Stimulated activated CD8-positive, alpha-beta memory T cell treated with anti-CD3 and anti-CD28 coated beads, Interleukin-12 subunit alpha, Interleukin-12 subunit beta, amount 100 ng/mL, for 24 hours (primary cell): ENCODE measurements around the gene IRF4.
"Not testable (repeated sequence)": the region's sequence is repeated elsewhere in the genome, so short reads cannot be mapped to it uniquely, and the experiment has no call there.

Experiments
- DNase-seq: peaks from one replicate; pipeline ENCODE4 v3.0.0-alpha.2; 2020; ENCODE audit errors: extremely low read depth

Gene IRF4

DNA sequence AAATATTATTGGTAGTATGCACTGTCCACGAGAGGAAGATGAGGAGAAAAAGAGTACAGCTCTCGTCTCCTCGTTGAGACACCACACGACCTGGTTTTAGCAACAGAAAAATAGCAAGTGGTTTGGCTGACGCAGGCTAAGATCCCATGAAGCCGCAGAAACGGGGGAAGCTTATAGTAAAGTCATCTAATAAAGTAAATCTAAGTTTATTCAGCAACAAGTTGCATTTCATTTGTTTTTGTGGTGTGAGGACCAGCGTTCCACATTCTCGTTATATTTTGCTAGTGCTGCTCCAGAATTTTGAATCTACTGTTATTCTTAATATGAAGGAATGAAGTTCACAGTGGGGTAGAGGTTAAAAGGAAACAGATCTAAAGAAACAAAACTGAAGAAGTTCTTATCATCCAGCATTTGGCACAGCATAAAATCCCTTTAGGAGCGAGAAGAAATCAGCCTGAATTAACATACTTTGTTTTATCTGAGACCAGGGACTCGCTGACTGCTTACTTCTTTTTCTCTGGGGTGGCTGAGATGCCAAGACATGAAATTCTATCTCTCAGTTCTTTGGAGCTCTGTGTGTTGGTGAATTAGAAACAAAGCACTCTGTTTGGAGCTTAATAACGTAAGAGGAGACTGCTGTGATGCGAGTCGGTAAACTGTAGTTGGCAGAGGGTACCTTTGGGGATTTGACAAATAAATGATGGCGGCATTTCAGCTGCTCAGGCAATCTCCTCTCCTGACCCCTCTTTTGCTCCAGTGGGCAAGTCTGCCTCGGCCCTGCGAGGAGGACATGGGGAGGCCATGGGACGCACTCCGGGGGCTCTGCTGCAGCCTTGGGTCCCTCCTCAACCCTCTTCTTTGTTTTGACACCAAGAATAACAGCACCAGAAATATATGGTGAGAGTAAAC, 24.9 kb upstream of the IRF4 start:
- DNase-seq = no peak

DNA sequence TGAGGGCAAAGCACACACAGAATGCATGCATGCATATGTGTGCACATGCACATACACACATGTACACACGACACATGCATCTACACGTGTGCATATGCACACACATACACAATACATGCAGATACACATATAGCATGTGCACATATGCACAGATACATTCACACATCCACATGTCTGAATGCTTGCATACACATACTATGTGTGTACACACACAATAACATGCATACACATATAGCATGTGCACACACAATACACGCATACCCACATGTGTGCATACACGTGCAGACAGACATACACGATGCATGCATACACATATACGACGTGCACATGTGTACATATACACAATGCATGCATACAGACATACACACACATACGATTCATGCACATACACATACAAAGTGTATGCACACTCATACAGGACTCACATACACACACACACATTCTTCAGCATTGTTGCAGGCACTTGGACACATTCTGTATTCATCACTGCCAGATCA, 24.2 kb upstream of the IRF4 start:
- DNase-seq = no peak

DNA sequence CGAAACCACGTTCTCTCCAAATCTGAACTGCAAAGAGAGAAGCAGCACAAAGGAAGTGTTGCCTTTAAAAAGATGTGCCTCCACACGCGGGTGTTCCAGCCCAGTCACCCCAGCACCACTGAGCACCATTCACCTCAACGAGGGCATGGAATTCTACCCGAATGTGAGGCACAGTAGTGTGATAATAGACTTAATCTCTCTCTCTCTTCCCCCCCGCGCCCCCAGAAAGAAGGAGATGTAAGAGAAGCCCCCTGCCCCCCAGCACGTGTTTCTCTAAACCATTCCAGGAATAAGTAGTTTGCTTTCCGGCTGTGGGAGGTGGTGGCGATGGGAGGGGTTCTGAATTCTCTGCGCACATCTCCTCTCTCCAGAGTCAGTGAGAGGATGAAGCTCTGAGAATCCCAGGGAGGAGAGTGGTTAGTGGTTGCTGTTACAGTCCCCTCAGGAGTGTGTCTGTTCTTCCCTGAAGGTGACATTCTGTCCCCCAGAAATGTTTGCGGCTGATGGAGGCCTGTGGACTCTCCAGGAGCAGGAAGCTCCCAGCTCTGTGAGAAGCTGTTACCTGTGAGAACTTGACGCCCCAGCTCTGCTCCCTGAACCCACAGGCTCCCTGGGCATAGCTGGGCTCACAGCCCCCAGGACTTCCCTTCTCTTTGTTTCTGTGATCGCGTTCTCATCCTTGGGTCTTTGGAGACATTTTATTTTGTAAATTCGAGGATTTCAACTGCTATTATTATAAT, 23.5 kb upstream of the IRF4 start:
- DNase-seq = no peak

DNA sequence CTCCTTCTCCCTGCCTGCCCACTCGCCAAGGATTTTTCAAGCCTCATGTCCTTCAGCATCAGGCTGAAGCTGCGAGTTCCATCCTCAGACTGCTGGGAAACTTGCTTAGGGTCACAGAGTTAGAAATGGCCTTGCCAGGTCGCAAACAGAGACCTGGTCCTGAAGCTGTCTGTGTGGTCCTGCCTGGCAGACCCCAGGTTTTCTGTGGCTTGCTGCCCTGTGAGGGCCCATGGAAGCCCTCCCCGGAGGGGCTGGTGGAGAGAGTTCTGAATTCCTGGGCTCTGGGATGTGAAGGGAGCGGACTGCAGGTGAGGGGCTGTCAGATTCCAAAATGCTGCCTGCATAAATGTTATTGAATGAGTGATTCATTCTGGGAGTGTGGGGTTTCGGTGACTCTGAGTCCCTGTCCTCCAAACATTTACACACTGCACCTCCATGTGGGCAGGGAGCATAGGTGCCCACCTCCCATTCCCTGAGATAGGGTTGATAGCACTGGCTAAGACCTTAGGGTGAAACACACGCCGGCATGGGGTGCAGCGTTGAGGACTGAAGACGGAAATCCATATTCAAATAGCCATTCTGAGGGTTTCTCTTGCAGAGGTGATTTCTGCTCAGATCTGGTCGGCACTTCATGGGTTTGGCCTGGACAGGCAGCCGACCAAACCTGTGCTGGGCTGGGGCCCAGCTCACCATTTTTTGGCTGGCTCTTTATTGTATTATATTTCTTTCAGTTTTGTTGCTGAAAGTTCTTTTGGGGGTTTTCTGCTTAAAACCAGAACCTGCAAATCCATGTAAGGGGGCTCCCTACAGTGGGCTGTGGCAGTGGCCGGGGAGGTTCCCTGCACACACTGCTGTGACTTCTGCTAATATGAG, 21.8 kb upstream of the IRF4 start:
- DNase-seq = no peak

DNA sequence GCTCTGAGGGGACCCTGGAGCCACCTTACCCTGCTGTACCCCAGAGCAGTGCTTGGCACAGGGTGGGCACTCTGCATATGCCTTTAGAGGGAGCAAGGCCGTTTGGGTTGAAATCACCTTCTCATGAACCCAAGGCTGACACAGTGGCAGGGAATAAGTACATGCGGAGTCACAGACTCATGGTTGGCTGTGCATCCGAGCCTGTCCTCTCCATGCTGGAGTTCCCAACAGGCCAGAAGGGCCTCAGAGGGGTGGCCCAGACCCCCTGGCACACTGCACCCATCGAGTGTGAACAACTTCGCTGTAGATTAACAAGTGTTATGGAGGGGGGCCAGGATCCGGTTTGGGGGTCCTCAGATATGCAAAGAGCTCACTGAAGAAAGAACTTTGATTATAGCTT, 21.0 kb upstream of the IRF4 start:
- no peak for DNase-seq

DNA sequence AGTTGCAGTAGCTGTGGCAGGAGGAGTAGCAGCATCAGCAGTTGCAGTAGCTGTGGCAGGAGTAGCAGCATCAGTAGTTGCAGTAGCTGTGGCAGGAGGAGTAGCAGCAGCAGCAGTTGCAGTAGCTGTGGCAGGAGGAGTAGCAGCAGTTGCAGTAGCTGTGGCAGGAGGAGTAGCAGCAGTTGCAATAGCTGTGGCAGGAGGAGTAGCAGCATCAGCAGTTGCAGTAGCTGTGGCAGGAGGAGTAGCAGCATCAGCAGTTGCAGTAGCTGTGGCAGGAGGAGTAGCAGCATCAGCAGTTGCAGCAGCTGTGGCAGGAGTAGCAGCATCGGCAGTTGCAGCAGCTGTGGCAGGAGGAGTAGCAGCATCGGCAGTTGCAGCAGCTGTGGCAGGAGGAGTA, 19.7 kb upstream of the IRF4 start:
- not testable (repeated sequence) for DNase-seq

DNA sequence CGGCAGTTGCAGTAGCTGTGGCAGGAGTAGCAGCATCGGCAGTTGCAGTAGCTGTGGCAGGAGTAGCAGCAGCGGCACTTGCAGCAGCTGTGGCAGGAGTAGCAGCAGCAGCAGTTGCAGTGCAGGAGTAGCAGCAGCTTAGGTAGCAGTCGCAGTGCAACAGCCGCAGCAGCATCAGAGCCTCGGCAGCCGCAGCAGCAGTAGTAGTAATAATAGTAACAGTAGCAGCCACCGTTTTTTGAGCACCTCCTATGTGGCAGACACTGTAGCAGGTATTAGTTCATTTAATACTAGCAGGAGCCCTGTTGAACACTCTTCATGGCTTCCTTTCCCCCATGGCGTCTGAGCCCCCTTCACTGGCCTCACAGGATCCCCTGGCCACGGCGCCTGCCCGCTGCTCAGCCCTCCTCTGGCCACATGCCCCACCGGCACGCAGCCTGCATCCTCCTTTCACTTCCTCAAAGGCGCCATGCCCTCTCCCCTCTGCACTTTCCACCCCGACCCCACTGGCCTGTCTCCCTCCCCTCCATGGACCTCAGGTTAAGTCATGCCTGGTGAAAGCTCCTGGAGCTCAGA, 19.1 kb upstream of the IRF4 start:
- DNase-seq = no peak

DNA sequence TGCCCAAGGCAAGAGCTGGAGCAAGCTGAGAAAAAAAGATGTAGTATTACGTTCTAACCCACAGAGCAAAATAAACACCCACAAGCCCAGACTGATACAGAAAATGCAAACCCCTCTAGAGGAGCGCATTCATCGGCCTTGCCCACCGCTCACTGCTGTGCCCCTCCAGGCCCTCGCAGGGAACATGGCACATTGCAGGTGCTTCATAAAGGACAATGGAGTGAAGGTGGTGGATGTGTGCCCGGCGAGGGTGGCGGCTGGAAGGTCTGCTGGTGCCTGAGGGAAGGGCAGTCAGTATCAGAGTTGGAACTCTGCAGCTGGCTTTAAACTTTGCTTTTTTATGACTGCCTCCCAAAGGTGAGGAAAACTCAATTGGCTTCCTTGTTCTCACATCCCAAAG, 18.5 kb upstream of the IRF4 start:
- DNase-seq = no peak

DNA sequence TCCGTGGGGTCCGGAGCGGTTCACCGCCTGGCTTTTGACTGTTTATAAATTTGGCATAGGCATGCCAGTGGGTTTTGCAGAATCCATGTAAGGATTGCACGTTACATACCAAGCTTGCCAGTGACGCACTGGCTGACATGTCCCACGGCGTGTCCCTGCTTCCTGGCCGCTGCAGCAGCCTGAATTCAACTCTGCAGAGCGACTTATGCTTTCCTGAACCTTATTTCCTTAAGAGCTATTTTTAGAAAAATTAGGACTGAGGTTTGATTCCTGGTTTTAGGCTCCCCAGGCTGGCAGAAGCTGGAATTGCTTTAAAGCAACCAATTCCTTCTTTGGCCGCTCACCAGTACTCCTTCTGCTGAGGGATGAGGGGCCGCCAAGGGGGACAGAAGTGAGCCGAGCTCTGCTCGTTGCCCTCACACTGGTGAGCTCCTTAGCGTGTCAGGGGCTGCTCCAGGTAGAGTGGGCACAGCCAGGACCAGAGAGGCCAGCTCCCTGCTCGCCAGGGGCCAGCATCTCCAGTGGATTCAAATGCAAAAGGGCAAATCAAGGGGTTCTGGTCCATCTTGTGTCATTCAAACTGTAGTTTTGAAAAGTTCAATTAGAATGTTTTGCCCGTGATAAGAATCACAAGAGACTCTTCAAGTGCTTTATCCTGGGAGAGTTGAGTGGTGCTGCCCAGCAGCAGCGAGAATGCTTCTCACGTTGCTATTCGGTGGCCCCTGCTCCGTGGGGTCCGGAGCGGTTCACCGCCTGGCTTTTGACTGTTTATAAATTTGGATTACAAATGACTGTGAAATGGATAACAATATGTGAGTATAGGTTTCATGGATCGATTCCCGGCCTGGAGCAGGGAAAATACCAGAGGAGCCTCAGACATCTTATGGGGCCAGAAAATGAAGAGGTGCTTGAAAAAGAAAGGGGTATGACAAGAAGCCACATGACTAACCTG, 17.5 kb upstream of the IRF4 start:
- DNase-seq = no peak

DNA sequence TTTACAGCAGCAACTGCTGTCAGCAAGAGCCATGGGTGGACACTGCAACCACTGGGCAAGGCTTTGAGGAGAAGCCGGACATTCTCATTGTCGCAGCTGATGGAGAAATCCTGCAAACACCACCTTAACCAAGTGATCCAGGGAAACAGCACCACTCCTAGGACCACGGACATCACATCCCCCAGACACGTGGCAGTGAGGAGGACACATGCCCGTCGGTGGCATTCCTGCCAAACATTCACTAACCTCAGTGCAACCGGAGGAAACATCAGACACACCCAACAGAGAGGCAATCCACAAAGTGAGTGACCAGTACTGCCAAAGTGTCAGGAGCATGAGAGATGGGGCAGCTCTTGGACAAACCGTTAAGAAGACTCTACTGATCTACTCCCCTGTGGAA, 16.6 kb upstream of the IRF4 start:
- no peak for DNase-seq

DNA sequence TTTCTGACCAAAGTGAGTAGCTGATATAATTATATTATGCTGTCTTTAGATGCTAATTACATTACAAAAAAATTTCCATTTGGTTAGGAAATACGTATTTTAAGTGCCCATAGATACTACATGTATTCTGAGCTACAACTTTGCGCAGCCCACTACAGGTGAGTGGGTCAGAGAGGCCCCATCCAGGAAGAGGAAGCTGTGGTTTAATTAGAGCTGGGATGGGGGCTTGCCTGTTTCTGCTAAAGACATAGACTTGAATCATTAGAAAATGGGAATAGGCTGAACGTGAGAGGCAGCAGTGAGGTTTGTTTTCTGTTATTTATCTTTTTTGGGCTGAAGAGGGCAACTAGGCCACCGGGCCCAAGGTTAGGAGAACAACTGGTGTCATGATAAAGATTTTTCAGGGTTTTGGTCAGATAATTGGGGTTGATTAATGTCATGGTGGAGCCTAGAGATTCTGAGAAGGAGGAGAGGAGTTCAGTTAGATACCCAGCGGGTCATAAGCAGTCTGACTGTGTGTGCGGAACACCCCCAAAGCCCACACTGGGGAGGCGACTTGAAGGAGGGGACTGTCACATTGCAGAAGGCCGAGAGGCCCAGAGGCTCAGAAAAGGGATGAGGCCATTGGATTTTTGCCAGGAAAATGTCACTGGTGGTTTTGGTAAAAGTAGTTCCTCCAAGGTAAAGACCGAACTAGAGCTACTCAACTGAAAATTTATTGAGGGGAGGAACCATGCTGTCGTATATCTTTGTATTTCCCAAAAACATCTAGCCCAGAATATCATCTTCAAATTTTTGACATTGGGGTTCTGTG, 14.5 kb upstream of the IRF4 start:
- no peak for DNase-seq

DNA sequence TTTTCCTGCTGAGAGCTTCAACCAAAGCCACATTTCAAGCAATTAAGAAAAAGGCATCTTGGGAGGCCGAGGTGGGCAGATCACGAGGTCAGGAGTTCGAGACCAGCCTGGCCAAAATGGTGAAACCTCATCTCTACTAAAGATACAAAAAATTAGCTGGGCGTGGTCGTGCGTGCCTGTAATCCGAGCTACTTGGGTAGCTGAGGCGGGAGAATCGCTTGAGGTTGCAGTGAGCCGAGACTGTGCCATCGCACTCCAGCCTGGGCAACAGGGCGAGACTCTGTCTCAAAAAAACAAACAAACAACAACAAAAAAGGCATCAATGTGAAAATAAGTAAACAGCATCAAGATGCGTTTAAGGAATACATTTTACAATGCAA, 13.9 kb upstream of the IRF4 start:
- not testable (repeated sequence) for DNase-seq

DNA sequence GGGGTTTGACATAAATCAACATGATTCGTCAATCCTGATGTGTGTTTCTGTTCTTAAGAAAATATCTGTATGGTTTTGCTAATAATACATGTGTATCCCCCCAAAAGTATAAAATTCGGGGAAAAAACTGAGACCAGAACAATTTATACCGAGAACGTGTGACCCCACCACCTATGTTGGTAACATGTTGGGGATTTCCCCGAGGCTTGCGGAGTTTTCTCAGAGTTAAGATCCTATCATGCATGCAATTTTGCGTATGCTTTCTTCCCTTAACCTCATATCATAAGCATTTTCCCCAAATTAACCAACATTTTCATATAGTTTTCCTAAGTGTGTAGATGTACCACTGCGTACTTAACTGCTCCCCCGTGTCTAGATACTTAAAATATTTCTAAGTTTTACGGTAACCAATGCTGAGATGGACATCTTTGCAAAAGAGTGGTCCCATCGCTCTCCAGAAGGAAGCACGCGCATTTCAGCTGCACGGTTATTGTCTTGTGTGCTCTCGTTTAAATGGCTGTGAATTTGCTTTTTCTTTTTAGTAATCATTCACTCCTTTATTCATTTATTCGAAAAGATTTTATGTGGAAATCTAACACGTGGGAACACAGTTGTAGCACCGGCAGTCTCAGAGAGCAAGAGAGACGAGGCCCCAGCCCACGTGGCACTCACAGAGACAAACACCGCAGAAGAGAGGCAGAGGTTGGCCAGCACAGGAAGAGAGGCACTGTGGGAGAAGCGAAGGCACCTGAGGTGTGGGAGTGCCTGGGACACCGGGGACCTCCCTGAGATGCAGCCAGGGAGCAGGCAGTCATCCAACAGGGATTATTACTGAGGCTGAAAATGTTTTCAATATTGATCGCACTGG, 13.2 kb upstream of the IRF4 start:
- no peak for DNase-seq

DNA sequence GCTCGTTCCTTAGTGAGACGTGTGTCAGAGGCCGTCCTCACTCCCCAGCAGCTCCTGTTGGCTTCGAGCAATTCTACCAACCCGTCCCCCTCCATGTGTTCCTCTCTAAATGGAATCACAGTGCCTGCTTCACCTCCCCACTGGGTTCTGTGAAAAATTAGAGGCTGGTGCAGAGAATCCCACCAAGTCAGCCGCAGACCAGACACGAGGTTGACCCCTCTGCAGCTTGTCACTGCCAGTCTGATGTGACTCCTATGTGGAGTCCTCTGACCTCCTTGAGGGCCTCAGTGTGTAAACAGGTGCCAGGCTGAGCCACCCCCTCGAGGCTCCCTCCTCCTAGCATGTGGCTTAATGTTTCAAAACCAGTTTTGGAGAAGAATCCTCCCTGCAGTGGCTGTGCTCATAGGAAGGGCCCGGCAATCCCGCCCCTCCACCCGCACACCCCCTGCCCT, 12.6 kb upstream of the IRF4 start:
- DNase-seq = no peak

DNA sequence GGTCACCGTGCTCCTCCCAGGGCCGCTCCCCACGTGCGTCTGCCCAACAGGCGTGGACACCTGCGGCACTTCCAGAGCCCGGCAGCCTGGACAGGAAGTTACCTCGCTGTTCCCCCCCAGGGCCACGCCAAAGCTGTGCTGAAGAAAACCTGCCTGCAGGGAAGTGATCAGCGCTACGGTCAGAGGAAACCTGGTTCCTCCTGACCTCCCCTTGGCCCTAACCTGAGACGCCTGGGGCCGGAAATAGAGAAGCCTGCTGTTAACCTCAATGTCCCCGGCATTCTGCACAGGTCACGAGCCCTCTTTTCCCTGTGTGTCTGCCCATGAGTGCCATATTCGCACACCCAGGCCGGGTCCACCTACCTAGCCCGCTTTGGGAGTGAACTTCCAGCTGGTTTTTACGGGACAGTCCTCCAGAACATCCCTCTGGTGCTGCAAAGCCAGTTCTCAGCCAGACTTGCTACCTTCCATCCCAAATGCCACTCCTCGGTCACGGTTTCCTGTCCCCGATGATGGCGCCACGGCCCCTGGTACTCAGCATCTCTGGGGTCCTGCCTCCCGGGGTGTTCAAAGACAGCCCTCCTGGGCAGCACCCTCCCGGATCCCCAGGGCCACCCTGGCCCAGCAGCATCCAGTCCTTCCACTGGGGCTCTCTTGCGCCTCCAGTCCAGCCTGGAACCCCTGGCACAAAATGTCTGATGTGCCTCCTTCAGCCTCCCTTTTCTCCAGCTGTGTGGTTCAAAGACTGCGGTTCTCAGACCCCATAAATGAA, 12.0 kb upstream of the IRF4 start:
- no peak for DNase-seq

DNA sequence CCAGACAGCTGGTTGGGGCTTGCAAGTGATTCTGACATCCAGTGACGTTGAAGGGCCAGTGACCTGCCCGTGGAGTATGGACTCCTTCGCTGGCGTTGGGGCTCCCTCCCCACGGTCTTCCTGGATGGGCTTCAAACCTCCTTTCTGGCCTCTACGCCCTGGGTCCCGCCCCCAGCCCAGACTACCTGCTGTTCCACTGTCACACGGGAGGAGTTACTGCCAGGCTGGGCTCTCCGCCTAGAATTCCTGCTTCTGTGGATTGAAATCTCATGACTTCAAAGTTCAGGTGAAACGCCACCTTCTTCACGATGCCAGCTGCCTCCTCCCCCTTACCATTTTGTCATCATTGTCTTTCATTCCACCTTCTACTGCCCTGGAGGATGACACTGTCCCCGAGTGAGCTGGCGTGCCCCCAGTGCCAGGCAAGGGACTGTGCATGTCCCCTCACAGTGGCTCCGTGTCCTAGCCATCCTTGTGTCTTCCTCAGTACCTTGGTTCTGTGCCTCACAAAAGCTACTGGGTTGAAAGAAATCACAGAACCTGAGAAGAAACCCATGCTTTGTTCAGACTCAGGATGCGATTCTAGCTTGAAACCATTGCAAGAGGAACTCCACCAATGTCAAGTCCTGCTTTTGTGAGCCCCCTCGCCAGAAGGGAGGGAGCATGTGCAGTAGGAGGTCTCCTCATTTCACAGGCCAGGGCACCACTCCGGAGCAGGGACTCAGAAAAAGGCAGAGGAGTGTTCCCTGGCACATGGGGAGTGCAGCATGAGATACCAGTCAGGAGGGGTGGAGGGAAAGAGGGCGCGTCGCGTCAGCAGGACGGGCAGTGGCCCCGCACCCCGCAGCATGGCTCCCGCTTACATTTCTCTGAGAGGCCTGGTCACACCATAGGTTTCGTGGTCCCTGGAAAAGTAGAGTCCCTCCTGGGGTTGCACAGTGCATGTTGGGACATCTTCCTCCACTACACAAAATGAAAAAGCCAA, 11.0 kb upstream of the IRF4 start:
- DNase-seq = no peak
